Measurements from ENCODE around the gene TENM3.

The TENM3 gene

GRCh38 chr4:182507805-182508204 lies 264.6 kb downstream of the TENM3 start:
- DNase-seq (ENCODE audit: low read depth, low spot score), result no peak

GRCh38 chr4:182510836-182511235 lies 267.6 kb downstream of the TENM3 start:
- no peak for DNase-seq (ENCODE audit: low read depth, low spot score)

- no peak for DNase-seq (ENCODE audit: low read depth, low spot score)
These were observed 270.5 kb downstream of the TENM3 start for GRCh38 chr4:182513587-182514291.

- no peak for DNase-seq (ENCODE audit: low read depth, low spot score)
These were observed 275.2 kb downstream of the TENM3 start for GRCh38 chr4:182518421-182518820.

GRCh38 chr4:182519528-182519927 lies 276.3 kb downstream of the TENM3 start:
- no peak for DNase-seq (ENCODE audit: low read depth, low spot score)

- no peak for DNase-seq (ENCODE audit: low read depth, low spot score)
These were observed 277.8 kb downstream of the TENM3 start for GRCh38 chr4:182521011-182521410.

GRCh38 chr4:182528819-182529218 lies 285.6 kb downstream of the TENM3 start:
- no peak for DNase-seq (ENCODE audit: low read depth, low spot score)

- DNase-seq (ENCODE audit: low read depth, low spot score), result no peak
These were observed 287.2 kb downstream of the TENM3 start for GRCh38 chr4:182530451-182530850.

- no peak for DNase-seq (ENCODE audit: low read depth, low spot score)
These were observed 288.5 kb downstream of the TENM3 start for GRCh38 chr4:182531555-182532162.

- no peak for DNase-seq (ENCODE audit: low read depth, low spot score)
These were observed 289.2 kb downstream of the TENM3 start for GRCh38 chr4:182532441-182532840.

- no peak for DNase-seq (ENCODE audit: low read depth, low spot score)
These were observed 290.8 kb downstream of the TENM3 start for GRCh38 chr4:182533964-182534363.

GRCh38 chr4:182536221-182536811 lies 293.1 kb downstream of the TENM3 start:
- DNase-seq (ENCODE audit: low read depth, low spot score), result no peak

- DNase-seq (ENCODE audit: low read depth, low spot score), result no peak
These were observed 294.0 kb downstream of the TENM3 start for GRCh38 chr4:182537031-182537795.

GRCh38 chr4:182538031-182538430 lies 294.8 kb downstream of the TENM3 start:
- no peak for DNase-seq (ENCODE audit: low read depth, low spot score)

GRCh38 chr4:182540496-182540895 lies 297.3 kb downstream of the TENM3 start:
- DNase-seq (ENCODE audit: low read depth, low spot score), result no peak

- no peak for DNase-seq (ENCODE audit: low read depth, low spot score)
These were observed 304.2 kb downstream of the TENM3 start for GRCh38 chr4:182547435-182547834.

GRCh38 chr4:182548156-182548555 lies 305.0 kb downstream of the TENM3 start:
- no peak for DNase-seq (ENCODE audit: low read depth, low spot score)

GRCh38 chr4:182549356-182549755 lies 306.2 kb downstream of the TENM3 start:
- DNase-seq (ENCODE audit: low read depth, low spot score), result no peak

GRCh38 chr4:182552948-182553347 lies 309.7 kb downstream of the TENM3 start:
- DNase-seq (ENCODE audit: low read depth, low spot score), result no peak

- no peak for DNase-seq (ENCODE audit: low read depth, low spot score)
These were observed 310.5 kb downstream of the TENM3 start for GRCh38 chr4:182553653-182554052.

GRCh38 chr4:182554736-182555135 lies 311.5 kb downstream of the TENM3 start:
- DNase-seq (ENCODE audit: low read depth, low spot score), result no peak

GRCh38 chr4:182555997-182556418 lies 312.8 kb downstream of the TENM3 start:
- DNase-seq (ENCODE audit: low read depth, low spot score), result no peak
